HepG2 (cell line): Measurements from ENCODE around the gene PYGL. TPM values are rescaled to one million over a fixed set of nuclear protein-coding genes. Genes with fewer than 3 reads are reported as not detected.

Source experiments
- ARNT ChIP-seq: fragments of 450-650 bp; IDR thresholded peaks from 2 replicates; pipeline ENCODE4 v1.6.1; 2017
- CCAR2 ChIP-seq: fragments of 200-400 bp; formaldehyde crosslinking; optimal IDR thresholded peaks from 2 replicates; pipeline ENCODE3; 2018; ENCODE audit warnings: low read depth, mild to moderate bottlenecking, low read length, moderate library complexity
- CEBPG ChIP-seq: IDR thresholded peaks from 2 replicates; pipeline ENCODE4 v1.6.1; 2016
- FOXA3 ChIP-seq: IDR thresholded peaks from 2 replicates; pipeline ENCODE4 v1.6.1; 2016; ENCODE audit warnings: missing genetic modification reagents, missing compliant biosample characterization
- GABPB1 ChIP-seq: IDR thresholded peaks from 2 replicates; pipeline ENCODE4 v1.6.1; 2016; ENCODE audit warnings: mild to moderate bottlenecking, missing genetic modification reagents, moderate library complexity, missing compliant biosample characterization
- GATAD1 ChIP-seq: IDR thresholded peaks from 2 replicates; pipeline ENCODE4 v1.6.1; 2016; ENCODE audit warnings: missing genetic modification reagents, missing compliant biosample characterization
- GATAD2A ChIP-seq: IDR thresholded peaks from 2 replicates; pipeline ENCODE4 v1.6.1; 2016
- GPN1 ChIP-seq: sonication (generic); formaldehyde crosslinking; IDR thresholded peaks from 2 replicates; pipeline ENCODE4 v1.5.1; 2020; ENCODE audit warnings: missing genetic modification reagents, borderline replicate concordance
- KAT8 ChIP-seq: IDR thresholded peaks from 2 replicates; pipeline ENCODE4 v1.6.1; 2016; ENCODE audit warnings: missing genetic modification reagents, missing compliant biosample characterization
- LCORL ChIP-seq, 2 experiments: fragments of 450-650 bp in 1 of 2; sonication (generic) in 1 of 2; formaldehyde crosslinking in 1 of 2; IDR thresholded peaks; 2 replicates each; pipeline versions ENCODE4 v1.5.0 to v1.6.1; 2017 to 2020; ENCODE audit warnings: antibody characterized with exemption in 1 of 2, missing genetic modification reagents in 1 of 2
- NCOA2 ChIP-seq: sonication (generic); formaldehyde crosslinking; IDR thresholded peaks from 2 replicates; pipeline ENCODE4 v1.8.0; 2022; ENCODE audit warnings: inconsistent platforms
- NFAT5 ChIP-seq: sonication (generic); formaldehyde crosslinking; IDR thresholded peaks from 2 replicates; pipeline ENCODE4 v1.4.0; 2020; ENCODE audit warnings: missing genetic modification reagents
- NFIC ChIP-seq: IDR thresholded peaks from 2 replicates; pipeline ENCODE4 v1.6.1; 2012; ENCODE audit warnings: mild to moderate bottlenecking, low read length, inconsistent platforms
- POLR2G ChIP-seq: fragments of 200-400 bp; formaldehyde crosslinking; IDR thresholded peaks from 2 replicates; pipeline ENCODE4 v1.6.1; 2018; ENCODE audit warnings: mild to moderate bottlenecking, low read depth, low read length, moderate library complexity
- SATB2 ChIP-seq: sonication (generic); formaldehyde crosslinking; IDR thresholded peaks from 2 replicates; pipeline ENCODE4 v1.5.0; 2020; ENCODE audit warnings: missing genetic modification reagents
- SIN3A ChIP-seq: IDR thresholded peaks from 2 replicates; pipeline ENCODE4 v1.6.1; 2011; ENCODE audit warnings: low read depth, mild to moderate bottlenecking, control low read depth, low read length, borderline replicate concordance
- SMYD3 ChIP-seq: sonication (generic); formaldehyde crosslinking; IDR thresholded peaks from 2 replicates; pipeline ENCODE4 v1.8.1; 2023; ENCODE audit warnings: mild to moderate bottlenecking, missing genetic modification reagents
- TCF7 ChIP-seq: sonication (generic); IDR thresholded peaks from 2 replicates; pipeline ENCODE4 v1.6.1; 2016; ENCODE audit warnings: antibody characterized with exemption, low read depth
- TEAD3 ChIP-seq: optimal IDR thresholded peaks from 2 replicates; pipeline ENCODE3; 2016; ENCODE audit warnings: borderline replicate concordance
- ZBTB25 ChIP-seq: IDR thresholded peaks from 2 replicates; pipeline ENCODE4 v1.6.1; 2018; ENCODE audit warnings: missing genetic modification reagents
- ZNF253 ChIP-seq: sonication (generic); formaldehyde crosslinking; IDR thresholded peaks from 2 replicates; pipeline ENCODE4 v1.8.0; 2022; ENCODE audit warnings: mild to moderate bottlenecking, missing genetic modification reagents, borderline replicate concordance
- ZNF362 ChIP-seq: sonication (generic); formaldehyde crosslinking; IDR thresholded peaks from 2 replicates; pipeline ENCODE4 v1.4.0; 2020; ENCODE audit warnings: missing genetic modification reagents, mild to moderate bottlenecking, borderline replicate concordance
- ZNF782 ChIP-seq: sonication (generic); formaldehyde crosslinking; IDR thresholded peaks from 2 replicates; pipeline ENCODE4 v1.4.0; 2020; ENCODE audit warnings: missing genetic modification reagents, mild to moderate bottlenecking, borderline replicate concordance
- ZNF788 ChIP-seq: sonication (generic); formaldehyde crosslinking; IDR thresholded peaks from 2 replicates; pipeline ENCODE4 v1.5.0; 2020; ENCODE audit warnings: mild to moderate bottlenecking, missing genetic modification reagents, borderline replicate concordance
- ZSCAN9 ChIP-seq: IDR thresholded peaks from 2 replicates; pipeline ENCODE4 v1.6.1; 2016; ENCODE audit warnings: borderline replicate concordance
- polyA plus RNA-seq, 8 experiments: library from polyadenylated mRNA; depleted of rRNA in 3 of 8; stranded (reverse) in 7 of 8; unstranded in 1 of 8; fragments of >200 nt; fragmentation: Illumina TruSeq in 4 of 8; extraction: Trizol in 4 of 8; gene quantifications; 2 replicates each; pipeline versions ENCODE4 v1.2.1 to v1.2.3, GENCODE V29; 2011 to 2016; ENCODE audit warnings: low read depth in 4 of 8, missing spikeins in 1 of 8, mixed read lengths in 1 of 8; ENCODE audit not compliant: insufficient read depth in 1 of 8
- total RNA-seq, 5 experiments: library from RNA; depleted of rRNA; stranded (reverse); fragments of >200 nt; fragmentation: Illumina TruSeq; extraction: Trizol; gene quantifications; 2 replicates each; pipeline ENCODE4 v1.2.3, GENCODE V29; 2016; ENCODE audit warnings: low read depth in 1 of 5

The PYGL gene
- total and polyA plus RNA-seq, 2 of the 13 experiments (the other 11 are each of a cell fraction or from before 2014, with no cell fraction given), result 98.4 to 110 TPM

- TF ChIP-seq ZNF253 (no peak), ARNT (no peak), TCF7 (no peak), GATAD1 (CRISPR knock-in tag) (peak; percentile 42), POLR2G (peak; percentile 76), GABPB1 (no peak), ZNF362 (CRISPR knock-in tag) (peak; percentile 76; the same call in 1 of the 2 replicates), CCAR2 (peak; percentile 19), ZSCAN9 (no peak), GATAD2A (CRISPR knock-in tag) (peak; percentile 65), KAT8 (0 out of 2 replicates have a peak, but pooled peaks have one; percentile 36), NFIC (peak; percentile 45; the same call in 1 of the 2 replicates), ZNF782 (CRISPR knock-in tag) (no peak), NFAT5 (CRISPR knock-in tag) (no peak), SIN3A (peak; percentile 25; the same call in 1 of the 2 replicates), FOXA3 (peak; percentile 61), ZBTB25 (peak; percentile 36; the same call in 1 of the 2 replicates), LCORL (IDR thresholded peaks at IDR 0.05) (peak; percentile 65; the same call in 1 of the 2 replicates), LCORL (CRISPR knock-in tag; IDR thresholded peaks at IDR 0.05) (no peak), SATB2 (0 out of 2 replicates have a peak, but pooled peaks have one; percentile 42), TEAD3 (peak; percentile 80), CEBPG (CRISPR knock-in tag) (peak; percentile 14; the same call in 1 of the 2 replicates), NCOA2 (CRISPR knock-in tag) (peak; percentile 49), GPN1 (no peak), ZNF788 (CRISPR knock-in tag) (0 out of 2 replicates have a peak, but pooled peaks have one; percentile 30), SMYD3 (CRISPR knock-in tag) (no peak)
These were observed 547 bp upstream of the PYGL start (continued) for GRCh38 chr14:50944647-50945413.
